ENCODE results near the gene NETO2.
"Not testable (repeated sequence)": the region's sequence is repeated elsewhere in the genome, so short reads cannot be mapped to it uniquely, and the experiment has no call there.

The NETO2 gene, protein sequence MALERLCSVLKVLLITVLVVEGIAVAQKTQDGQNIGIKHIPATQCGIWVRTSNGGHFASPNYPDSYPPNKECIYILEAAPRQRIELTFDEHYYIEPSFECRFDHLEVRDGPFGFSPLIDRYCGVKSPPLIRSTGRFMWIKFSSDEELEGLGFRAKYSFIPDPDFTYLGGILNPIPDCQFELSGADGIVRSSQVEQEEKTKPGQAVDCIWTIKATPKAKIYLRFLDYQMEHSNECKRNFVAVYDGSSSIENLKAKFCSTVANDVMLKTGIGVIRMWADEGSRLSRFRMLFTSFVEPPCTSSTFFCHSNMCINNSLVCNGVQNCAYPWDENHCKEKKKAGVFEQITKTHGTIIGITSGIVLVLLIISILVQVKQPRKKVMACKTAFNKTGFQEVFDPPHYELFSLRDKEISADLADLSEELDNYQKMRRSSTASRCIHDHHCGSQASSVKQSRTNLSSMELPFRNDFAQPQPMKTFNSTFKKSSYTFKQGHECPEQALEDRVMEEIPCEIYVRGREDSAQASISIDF

DNA sequence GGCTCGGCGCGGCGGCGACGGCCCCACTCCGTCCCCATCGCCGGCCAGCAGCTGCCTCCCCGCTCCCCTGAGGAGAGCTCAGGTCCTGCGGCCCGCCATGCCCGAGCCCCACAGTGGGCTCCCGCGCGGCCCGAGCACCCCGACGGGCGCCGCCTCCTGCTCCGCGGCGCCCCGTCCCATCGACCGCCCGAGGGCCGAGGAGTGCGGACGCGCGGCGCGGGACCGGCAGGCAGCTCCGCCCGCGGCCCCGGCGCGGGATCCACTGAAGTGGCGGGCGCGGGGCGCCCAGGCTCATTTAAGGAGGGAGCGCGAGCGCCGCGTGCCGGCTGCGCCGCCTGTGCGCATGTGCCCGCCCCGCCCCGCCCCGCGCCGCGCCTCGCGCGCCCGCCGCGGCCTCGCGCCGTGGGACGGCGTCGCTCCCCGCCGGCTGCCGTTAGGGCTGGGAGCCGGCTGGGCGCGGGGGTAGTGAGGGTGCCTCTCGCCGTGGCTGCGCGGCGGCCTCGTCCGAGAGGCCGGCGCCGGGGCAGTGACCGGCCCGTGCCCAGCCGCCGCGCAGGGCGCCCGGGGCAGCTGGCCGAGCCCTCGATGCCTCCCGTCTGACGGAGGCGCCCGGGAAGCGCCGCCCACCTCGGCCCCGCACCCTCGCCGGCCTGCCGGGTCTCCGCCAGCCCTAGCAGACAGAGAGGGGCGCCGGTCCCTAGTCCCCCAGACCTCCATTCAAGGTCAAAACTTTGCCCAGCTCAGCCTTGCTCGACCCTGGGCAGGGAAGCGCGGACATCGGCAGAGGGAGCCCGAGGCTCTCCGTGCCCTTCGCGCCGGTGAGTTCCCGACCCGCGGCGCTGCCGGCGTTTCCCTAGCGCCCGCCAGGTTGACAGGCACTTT lies at the start of gene NETO2:
TSS of gene NETO2 (minus strand) at position 269 of the 882 bp plus-strand sequence. CDS start 333 bp downstream, outside the sequence.
- DNase-seq (ENCODE audit: low spot score): peak; percentile 29

DNA sequence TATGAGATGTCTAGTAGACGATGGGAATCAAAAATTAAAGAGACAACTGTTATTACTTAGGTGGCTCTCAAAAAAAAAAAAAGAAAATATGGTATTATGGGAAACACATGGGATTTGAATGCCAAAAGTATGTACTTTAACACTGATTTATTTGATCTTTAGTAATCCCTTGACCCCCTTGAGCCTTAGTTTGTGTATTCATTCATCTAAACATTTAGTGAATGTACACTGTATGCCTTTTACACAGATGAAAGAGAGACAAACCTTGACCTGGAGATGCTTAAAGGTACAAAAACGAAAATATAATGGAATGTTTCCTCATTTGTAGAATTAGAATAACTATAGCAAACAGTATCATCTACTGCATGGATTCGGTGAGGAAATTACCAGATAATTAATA lies 38.6 kb upstream of the NETO2 start:
- DNase-seq (ENCODE audit: low spot score): no peak

DNA sequence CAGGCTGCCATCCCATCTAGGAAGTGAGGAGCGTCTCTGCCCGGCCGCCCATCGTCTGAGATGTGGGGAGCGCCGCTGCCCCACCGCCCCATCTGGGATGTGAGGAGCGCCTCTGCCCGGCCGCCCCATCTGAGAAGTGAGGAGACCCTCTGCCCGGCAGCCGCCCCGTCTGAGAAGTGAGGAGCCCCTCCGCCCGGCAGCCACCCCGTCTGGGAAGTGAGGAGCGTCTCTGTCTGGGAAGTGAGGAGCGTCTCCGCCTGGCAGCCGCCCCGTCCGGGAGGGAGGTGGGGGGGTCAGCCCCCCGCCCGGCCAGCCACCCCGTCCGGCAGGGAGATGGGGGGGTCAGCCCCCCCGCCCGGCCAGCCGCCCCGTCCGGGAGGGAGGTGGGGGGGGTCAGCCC lies 37.3 kb upstream of the NETO2 start:
- DNase-seq (ENCODE audit: low spot score): not testable (repeated sequence)

DNA sequence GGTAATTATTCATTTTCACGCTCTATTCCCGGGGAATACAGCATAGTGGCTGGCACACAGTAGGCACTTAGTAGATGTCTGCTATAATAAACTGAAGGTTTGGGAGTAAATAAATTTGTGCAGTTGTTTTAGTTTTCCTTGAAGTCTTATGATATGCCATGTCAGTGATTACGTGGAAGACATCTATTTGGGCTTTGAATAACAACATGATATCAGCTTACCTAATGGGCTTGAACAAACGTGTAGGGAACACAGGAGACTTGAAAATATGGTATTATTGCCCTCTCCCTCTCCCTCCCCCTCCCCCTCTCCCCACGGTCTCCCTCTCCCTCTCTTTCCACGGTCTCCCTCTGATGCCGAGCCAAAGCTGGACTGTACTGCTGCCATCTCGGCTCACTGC lies 36.3 kb upstream of the NETO2 start:
- DNase-seq (ENCODE audit: low spot score): no peak

DNA sequence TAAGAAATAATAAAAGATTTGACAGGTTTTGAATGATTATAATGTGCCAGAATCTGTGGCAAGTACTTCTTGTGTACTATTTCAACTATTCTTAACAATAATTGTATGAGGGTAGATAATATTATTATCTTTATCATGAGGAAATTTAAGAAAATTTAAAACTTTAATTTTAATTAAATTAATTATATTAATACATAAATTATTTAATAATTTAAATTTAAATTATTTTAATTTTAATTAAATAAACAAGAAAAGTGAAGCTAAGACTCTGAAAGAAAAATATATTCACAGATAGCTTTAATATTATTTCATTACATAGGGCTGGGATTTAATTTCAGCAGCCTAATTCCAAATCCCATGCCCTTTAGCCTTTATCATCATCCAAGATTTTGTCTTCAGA lies 31.4 kb upstream of the NETO2 start:
- DNase-seq (ENCODE audit: low spot score): no peak

DNA sequence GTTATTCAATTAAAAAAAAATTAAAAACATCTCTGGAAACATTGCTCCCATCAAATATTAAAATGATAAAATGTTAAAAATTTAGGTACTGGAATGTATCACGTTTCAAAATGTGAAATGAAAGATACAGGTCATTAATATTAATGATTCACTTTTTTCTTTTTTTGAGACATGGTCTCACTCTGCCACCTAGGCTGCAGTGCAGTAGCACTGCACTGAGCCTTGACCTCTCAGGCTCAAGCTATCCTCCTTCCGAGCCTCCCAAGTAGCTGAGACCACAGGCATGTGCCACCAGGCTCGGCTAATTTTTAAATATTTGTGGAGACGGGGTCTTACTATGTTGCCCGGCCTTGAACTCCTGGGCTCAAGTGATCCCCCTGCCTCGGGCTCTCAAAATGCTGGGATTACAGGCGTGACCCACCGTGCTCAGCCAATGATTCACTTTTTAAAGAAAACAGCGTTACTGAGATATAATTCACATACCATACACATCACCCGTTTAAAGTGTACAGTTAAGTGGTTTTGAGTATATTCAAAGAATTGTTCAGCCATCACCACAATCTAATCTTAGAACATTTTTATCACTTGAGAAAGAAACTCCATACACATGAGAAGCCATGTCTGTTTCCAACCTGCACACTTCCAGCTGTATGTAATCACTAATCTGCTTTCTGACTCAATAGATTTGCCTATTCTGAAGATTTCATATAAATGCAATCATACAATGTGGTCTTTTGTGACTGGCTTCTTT lies 19.1 kb upstream of the NETO2 start:
- DNase-seq (ENCODE audit: low spot score): no peak

DNA sequence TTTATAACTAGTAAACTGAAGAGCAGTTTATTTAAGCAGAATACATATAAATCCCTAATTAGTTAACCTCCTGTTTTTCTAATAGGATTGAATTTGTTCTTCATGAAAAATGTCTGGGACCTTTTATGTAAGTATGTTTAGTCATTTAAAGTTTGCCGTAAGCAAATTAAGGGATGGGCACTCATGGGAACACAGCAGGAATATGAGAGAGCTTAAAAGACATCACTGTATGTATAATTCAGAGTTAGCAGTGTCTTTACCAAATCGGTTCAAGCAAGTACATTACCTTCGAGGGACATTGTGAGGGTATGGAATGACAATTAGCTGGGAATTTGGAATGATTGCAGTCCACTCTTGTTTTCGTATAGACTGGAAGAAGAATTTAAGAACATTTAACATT lies 17.7 kb upstream of the NETO2 start:
- DNase-seq (ENCODE audit: low spot score): no peak

DNA sequence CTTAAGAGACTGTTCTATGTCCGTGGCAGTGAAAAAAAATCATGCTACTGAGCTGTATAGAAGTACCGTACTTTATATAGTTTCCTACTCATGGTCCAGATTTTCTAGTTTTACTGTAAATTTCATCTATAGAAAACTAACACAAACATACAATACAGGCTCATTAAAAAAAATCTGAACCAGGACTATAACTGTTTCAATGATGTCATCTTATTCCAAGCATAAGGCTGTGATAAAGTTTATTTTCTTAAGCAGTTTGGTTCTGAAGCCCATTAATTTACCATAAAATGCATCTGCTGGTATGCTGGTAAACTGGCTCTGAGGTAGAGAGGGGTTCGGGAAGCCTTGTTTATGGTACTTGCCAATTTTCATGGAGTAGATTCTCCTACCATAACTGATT lies 16.7 kb upstream of the NETO2 start:
- DNase-seq (ENCODE audit: low spot score): no peak

DNA sequence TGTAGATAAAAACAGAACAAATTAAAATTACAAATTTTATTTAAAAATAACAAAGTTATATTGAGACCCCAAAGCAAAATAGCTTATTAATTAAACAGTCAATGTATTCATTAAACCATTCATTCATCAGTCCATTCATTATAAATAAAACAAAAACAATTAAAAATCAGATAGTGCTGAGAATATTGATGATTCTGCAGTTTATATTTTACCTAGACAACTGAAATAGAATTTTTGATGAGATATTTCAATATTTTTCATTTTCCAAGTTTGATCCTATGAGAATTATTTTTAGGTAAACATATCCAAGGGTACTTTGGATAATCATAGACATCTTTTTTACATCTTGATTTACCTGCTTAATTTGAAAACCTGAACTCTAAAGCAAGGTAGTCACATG lies 15.2 kb upstream of the NETO2 start:
- DNase-seq (ENCODE audit: low spot score): no peak

DNA sequence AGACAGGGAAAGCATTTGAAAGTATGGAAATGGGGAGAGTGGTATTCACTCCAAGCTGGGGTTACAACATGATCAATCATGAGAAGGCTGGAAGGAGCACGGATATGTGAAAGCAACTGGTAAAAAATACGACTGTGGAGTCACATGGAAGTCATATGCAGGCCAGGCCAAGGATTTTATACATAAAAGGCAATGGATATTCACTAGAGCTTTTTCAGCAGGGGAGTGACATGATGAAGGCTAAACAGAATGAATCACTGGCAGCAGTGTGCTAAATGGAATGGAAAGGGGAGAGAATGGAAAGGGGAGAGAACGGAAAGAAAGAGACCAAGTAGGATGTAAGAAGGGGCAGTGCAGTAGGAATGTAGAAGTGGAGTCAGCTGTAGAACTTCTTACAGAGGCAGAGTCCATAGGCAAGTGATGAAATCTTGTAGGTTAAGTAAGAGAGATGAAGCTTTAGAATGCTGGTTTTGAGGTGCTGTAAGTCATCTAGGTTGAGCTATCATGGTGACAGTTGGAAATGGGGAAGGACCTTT lies 13.0 kb upstream of the NETO2 start:
- DNase-seq (ENCODE audit: low spot score): no peak

DNA sequence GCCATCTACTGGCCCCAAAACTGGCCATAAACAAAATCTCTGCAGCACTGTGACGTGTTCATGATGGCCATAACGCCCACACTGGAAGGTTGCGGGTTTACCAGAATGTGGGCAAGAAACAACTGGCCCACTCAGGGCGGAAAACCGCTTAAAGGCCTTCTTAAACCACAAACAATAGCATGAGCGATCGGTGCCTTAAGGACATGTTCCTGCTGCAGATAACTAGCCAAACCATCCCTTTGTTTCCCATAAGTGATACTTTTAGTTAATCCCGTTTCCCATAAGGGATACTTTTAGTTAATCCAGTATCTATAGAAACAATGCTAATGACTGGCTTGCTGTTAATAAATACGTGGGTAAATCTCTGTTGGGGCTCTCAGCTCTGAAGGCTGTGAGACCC lies 8.8 kb upstream of the NETO2 start:
- DNase-seq (ENCODE audit: low spot score): not testable (repeated sequence)

DNA sequence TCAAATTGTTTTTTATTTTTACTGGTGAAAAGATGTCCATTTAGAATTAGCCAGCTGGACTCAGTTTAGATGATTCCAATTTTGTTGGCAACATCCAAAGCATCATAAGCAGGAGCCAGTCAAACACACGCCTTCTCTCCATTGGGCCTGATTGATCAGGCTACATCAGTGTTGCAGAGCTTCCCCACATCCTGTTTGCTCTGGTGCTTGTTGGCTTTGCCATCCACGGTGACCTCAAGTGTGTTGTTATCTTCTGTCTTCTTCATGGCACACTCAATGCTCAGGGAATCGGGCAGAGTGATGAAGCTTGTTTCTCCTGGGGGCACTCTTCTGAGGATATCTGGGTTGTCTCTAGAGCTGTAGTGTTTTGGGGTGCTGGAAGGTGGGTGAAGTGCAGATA lies 6.3 kb upstream of the NETO2 start:
- no peak for DNase-seq (ENCODE audit: low spot score)

DNA sequence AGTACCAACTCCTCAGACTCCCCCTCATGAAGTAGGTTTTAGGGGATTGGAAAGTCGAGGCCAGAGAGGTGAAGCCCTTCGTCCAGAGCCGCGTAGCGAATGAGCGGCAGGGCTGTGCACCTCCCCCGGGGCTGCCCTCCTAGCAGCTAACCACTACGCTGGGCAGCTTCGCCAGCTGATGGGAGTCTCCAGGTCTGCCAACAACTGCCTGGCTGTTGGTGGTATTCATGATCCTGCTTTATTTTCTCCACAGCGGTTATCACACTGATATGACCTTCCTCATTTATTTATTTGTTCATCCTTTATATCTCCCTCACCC lies 773 bp upstream of the NETO2 start:
- no peak for DNase-seq (ENCODE audit: low spot score)

DNA sequence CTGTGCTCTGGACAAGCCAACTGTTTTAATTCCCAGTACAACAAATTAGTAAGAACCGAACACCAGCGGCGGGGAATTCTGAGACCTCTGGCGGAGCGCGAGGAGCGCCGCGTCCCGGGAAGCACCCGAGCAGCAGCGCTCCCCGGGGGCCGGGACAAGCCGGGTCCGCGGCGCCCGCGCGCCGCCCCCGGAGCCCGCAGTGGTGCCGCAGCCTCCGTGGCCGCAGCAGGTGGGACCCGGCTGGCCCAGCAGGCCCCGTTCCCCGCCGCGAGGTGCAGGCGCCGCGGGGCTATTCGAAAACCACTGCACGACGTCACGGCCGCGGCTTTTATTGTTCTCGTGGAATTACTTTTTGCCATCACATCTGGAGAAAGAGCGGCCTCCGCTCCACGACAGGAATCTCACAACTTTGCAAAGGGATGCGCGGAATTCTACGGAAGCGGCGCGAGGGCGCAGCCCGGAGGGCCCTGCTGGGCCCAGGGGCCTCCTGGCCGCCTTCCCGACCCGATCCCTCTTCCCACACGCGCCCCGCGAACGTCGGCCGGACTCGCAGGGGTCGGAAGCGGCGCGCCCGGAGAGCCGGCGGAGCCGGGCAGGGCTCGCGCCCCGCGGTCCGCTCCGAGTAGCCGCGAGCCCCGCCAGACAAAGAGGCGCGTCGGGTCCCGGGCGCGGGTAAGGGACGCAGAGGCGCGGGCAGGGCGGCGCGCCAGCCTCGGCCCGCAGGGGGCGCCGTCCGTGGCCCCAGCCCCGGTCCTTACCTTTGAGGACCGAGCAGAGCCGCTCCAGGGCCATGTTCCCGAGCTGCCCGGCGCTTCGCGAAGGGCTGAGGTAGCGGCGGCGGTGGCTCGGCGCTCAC lies 696 bp downstream of the NETO2 start:
- DNase-seq (ENCODE audit: low spot score): peak; percentile 17

DNA sequence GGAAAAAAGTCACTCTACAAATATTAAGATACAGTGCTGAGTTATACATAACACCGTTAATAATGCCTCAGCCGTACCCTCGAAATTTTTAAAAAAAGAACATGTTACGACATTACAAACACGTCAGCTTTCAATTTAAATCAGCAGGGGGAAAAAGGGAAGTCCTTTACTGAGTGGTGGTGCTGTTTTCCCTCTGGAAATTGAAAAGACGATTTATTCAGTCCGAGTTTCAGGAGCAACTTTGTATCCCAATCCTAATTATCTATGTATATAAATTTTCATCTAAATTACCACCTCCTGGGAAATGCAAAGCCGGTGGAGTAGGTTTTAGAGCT lies 1.3 kb downstream of the NETO2 start:
- DNase-seq (ENCODE audit: low spot score): peak; percentile 28

DNA sequence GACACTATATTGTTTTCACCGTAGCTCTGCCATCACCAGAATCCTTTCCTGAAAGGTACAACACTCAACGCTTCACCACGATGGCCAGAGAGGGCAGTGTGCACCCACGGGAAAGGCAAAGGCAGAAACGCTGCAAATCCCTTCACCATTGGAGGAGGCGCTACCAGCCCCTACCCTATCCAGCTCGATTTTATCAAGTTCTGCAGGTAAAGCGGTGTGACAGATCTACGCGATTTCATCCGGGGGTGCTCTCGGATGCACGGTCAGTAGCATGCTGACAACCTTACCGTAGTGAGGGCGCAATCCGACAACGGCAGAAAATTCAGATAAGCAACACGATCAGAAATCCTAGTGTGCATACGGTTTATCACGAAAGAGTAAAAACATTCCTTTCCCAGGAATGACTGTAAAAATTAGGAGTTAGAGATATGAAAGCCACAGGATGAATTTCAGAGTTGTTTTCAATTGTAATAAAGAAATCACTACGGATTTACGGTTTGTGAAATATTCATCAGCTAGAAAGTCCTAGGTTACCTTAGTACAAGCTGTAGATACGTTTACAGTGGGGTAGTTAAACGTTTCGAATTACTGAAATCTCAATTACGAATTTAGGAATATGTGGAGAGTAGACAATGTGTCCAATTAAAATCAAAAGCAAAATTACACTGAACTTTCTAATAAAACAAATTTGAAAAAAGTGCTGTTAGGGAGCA lies 1.8 kb downstream of the NETO2 start:
- DNase-seq (ENCODE audit: low spot score): peak; percentile 82

DNA sequence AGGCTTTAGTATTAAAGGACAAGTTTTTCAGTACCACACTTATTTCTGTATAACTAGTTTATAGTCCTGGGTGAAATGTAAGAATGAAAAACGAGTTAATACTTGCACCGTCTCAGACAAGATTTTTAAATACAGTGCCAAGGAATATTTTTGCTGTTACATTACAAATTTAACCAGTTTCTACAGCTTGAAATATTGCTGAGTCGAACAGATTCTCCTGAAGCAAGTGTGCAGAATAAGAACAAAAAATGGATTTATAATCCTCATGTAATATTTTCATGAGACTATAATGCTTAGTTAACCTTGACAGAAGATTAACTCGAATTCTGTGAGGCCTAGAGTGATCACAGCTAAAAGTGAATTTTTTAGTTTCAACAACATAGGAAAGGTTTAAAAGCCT lies 3.1 kb downstream of the NETO2 start:
- no peak for DNase-seq (ENCODE audit: low spot score)

DNA sequence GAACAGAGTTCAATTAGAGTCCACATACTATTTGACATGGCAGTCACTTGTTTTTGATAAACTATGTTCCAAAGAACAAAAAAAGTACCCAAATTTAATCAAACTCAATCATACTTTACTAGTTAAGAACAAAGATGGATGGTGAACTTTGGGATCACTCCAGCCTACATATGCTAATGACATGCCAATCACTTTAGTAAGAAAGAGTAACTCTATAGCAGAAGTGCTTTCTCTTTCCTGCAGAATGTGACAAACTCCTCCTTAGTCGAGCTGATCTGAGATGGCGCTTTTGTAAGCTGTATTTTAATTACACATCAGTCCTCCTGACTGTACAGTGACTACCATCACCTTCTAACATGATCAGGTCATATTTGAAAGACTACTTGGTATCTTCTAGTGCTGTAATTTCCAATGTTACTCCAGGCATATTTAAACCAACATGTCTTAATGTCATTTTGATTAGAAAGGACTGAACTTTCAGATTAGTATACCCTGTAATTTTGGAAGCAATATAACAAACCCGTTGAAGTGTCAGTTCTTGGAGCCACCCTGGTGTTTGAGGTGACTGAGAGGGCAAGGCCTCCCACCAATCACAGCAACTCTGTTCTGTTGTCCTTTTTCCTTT lies 4.1 kb downstream of the NETO2 start:
- DNase-seq (ENCODE audit: low spot score): no peak

DNA sequence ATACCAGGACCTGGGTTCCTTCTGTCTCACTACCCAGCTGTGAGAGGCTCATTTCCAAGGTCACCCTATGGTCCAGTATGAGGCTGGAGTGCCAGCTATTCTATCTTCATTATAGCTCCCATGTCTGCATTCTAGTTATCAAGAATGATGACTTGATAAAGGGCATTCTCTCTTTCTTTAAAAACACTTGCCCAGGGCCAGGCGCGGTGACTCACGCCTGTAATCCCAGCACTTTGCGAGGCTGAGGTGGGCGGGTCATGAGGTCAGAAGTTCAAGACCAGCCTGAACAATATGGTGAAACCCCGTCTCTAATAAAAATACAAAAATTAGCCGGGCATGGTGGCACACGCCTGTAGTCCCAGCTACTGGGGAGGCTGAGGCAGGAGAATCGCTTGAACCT lies 5.8 kb downstream of the NETO2 start:
- not testable (repeated sequence) for DNase-seq (ENCODE audit: low spot score)
